GM12865 (cell line): ENCODE measurements around the gene KCNN4.

Source experiments
- DNase-seq: peaks from one replicate; pipeline ENCODE4 v3.0.0; 2010; ENCODE audit warnings: low read depth
- H3K4me3 ChIP-seq: 2 replicates; pipeline ENCODE4 v1.5.1; 2011; ENCODE audit warnings: mild to moderate bottlenecking, low read depth, low read length, control low read depth
- TF ChIP-seq, protein P1 (sequence below): IDR thresholded peaks from 2 replicates; pipeline ENCODE4 v1.5.1; 2011; ENCODE audit warnings: low read length, control low read depth, low read depth, inconsistent platforms; ENCODE audit not compliant: insufficient read depth; ENCODE audit errors: missing control alignments

KCNN4 gene

DNA sequence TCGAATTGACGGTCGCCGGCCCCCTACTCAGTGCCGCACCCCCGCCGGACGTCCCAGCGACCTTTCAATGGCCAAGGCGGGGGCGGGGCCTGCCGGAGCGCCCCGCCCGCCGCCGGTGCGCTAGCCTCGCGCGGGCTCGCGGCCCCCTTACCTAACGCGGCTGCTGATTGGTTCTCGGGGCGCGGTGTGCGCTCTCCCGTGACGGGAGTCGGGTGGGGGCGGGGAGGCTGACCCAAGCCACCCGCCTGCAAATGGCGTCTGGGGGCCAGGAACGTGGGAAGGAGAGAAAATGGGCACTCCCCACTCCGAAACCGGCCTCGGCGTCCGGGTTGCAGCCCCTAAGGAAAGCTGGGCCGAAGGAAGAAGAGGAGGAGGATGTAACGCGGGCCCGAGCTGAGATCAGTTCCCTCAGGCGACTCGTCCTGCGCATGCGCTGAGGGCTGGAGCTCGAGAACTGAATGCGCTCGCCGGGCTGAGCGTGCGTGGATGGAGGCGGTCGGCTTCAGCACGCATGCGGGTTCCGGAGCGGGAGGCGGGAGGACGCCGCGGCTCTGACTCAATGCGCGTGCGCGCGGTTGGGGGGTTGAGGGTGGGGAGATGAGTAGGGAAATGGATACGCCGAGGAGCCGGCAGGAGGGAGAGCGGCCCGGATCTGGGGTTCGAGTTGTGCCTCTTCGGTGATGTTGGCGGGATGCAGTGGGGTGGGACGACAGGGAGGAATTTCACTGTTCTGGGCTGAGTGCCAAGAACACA is 26.1 kb downstream of the KCNN4 start, which contains the start of gene SMG9:
Gene SMG9 (minus strand): TSS at position 460 of the 753 bp plus-strand sequence. CDS start 4,221 bp downstream, outside the sequence.
- TF ChIP-seq, protein P1, sequence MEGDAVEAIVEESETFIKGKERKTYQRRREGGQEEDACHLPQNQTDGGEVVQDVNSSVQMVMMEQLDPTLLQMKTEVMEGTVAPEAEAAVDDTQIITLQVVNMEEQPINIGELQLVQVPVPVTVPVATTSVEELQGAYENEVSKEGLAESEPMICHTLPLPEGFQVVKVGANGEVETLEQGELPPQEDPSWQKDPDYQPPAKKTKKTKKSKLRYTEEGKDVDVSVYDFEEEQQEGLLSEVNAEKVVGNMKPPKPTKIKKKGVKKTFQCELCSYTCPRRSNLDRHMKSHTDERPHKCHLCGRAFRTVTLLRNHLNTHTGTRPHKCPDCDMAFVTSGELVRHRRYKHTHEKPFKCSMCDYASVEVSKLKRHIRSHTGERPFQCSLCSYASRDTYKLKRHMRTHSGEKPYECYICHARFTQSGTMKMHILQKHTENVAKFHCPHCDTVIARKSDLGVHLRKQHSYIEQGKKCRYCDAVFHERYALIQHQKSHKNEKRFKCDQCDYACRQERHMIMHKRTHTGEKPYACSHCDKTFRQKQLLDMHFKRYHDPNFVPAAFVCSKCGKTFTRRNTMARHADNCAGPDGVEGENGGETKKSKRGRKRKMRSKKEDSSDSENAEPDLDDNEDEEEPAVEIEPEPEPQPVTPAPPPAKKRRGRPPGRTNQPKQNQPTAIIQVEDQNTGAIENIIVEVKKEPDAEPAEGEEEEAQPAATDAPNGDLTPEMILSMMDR, result no peak
- peak; percentile 98 for DNase-seq
- H3K4me3 ChIP-seq, result peak within 1 kb of the TSS; percentile 70

DNA sequence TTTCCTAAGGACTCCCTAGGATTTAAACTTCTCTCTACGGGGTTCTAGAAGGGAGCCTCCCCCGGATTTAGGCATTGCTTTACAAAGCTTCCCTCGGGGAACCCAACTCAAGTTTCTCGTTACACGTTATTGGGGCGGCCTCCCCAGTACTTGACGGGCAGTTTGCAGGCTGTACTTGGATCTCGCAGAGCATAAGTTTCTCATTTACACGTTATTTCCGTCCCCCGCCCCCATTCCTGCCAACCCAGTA is 26.6 kb downstream of the KCNN4 start:
- no peak for DNase-seq
- H3K4me3 ChIP-seq, result peak overlapping the region; percentile 70
- TF ChIP-seq, protein P1, result no peak

DNA sequence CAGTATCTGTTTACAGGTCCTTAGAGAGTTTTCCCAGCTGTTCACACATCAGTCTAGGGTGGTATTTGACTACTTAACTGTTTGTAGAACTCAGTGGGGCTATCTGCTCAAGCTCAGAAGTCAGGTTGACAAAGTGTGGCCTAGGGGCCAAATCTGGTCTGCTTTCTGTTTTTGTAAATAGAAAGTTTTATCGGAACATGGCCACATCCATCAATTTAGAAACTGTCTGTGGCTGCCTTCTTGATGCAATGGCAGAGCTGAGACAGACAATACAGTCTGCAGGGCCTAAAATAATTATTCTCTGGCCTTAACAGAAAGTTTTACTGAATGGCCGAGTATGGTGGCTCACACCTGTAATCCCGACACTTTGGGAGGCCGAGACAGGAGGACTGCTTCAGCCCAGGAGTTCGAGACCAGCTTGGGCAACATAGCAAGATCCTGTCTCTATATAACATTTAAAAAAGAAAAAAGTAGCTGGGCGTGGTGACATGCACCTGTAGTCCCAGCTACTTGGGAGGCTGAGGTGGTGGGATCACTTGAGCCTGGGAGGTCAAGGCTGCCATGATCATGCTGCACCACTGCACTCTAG is 28.4 kb downstream of the KCNN4 start:
- peak overlapping the region; percentile 70 for H3K4me3 ChIP-seq
- DNase-seq, result peak; percentile 57
- TF ChIP-seq, protein P1, result no peak

DNA sequence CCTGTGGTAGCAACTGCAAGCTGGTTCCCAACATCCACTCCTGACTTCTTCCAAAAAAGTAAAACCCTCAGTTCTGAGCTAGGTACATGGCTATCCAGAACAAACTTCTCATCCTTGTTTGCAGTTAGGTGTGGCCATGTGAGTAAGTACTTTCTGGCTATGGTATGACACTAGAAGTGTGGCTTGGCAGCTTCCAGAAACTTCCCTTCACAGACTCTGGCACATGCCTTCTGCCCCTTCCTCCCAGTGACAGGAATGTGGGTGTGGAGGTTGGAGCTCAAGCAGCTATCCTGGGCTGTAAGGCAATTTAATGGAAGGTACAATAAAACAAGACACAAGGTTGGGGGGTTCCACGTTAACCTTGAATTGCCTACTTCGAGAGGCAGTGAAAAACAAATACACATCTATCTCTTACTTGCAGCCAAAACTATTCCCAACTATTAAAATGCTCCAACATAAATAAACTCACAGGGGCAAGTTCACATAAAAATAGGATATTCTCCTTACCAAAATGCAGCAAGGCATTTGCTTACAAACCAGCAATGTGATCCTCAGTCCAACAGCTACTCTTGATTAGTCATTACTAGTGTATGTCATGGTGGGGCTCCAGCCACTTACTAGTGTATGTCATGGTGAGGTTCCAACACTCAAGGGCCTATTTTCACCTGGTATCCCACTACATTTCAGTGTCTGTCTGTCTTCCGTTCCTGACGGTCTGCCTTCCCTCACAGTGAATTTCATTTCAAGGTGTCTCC is 29.1 kb downstream of the KCNN4 start:
- TF ChIP-seq, protein P1, result no peak
- H3K4me3 ChIP-seq, result no peak overlapping the region
- DNase-seq, result peak; percentile 66

DNA sequence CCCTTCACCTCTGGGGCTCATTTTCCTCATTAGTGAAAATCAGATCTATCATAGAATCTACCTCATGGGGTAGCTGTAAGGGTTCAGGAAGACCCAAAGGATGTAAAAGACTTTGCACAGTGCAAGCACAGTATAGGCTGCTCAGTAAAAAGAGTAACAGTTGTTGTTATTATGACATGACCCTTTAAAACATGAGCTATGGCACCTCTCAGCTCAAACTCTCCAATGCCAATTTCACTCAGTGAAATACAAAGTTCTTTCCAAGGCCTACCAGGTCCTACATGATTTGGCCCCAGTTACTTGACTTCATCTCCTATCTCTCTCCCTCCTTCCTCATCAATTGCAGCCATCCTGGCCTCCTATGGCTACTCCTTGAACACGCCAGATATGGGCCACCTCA is 30.9 kb downstream of the KCNN4 start:
- no peak for DNase-seq

DNA sequence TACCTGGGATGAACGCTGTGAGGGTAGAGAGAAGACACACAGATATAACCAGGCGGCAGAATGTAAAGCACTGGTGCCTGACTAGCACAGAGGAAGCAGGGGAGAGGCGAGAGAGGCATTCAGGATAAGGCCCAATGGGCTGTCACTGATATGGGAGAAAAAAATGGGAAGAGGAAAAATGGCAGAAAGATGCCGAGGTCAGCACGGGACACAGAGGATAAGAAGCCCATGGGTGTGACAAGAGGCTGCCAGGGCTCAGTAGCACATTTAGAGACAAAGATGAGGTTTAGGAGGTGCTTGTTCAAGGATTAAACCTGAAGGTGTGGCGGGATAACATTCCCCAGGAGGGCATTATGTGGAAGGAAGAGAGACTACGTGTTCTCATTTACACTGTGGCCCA is 31.6 kb downstream of the KCNN4 start:
- no peak for DNase-seq
- TF ChIP-seq, protein P1, result no peak

More for the DNA sequence above, 30.9 kb downstream of the KCNN4 start:
- H3K4me3 ChIP-seq, result no peak overlapping the region
- TF ChIP-seq, protein P1, result no peak

More for the DNA sequence above, 31.6 kb downstream of the KCNN4 start:
- no peak overlapping the region for H3K4me3 ChIP-seq
